ENCODE measurements around the gene PNMA8A.

DNA sequence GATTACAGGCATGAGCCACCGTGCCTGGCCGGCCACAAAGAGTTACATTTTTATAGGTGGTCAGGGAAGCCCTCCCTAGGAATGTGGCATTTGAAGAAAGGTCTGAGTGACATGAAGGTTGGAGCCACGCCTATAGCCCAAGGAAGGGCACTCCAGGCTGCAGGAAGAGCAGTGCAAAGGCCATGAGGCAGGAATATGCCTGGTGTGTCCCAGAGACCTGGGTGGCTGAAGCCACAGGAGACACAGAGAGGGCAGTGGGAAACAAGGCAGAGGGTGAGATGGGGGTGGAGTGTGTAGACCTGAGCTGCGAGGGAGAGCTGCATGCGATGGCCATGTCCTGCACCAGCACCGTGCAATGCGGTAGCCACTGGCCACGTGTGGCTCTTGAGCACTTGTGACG is 19.4 kb upstream of the PNMA8A start:
- TF ChIP-seq FOXJ3 (CRISPR knock-in tag; IDR thresholded peaks at IDR 0.05), result no peak
- TF ChIP-seq JUND (IDR thresholded peaks at IDR 0.05), result no peak
- TF ChIP-seq, protein P1, sequence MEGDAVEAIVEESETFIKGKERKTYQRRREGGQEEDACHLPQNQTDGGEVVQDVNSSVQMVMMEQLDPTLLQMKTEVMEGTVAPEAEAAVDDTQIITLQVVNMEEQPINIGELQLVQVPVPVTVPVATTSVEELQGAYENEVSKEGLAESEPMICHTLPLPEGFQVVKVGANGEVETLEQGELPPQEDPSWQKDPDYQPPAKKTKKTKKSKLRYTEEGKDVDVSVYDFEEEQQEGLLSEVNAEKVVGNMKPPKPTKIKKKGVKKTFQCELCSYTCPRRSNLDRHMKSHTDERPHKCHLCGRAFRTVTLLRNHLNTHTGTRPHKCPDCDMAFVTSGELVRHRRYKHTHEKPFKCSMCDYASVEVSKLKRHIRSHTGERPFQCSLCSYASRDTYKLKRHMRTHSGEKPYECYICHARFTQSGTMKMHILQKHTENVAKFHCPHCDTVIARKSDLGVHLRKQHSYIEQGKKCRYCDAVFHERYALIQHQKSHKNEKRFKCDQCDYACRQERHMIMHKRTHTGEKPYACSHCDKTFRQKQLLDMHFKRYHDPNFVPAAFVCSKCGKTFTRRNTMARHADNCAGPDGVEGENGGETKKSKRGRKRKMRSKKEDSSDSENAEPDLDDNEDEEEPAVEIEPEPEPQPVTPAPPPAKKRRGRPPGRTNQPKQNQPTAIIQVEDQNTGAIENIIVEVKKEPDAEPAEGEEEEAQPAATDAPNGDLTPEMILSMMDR (IDR thresholded peaks at IDR 0.05), result no peak
- TF ChIP-seq NRF1 (IDR thresholded peaks at IDR 0.05; ENCODE audit: low read depth, low read length), result no peak
- TF ChIP-seq POLR2AphosphoS5 (IDR thresholded peaks at IDR 0.05; ENCODE audit: low read depth, low read length), result no peak
